NCI-H2081 (cell line): Measurements from ENCODE around the gene RPIA.
"Not testable (repeated sequence)": the region's sequence is repeated elsewhere in the genome, so short reads cannot be mapped to it uniquely, and the experiment has no call there.

Experiments
- DNase-seq, 2 experiments: peaks; one replicate each; lab custom pipeline; 2025; lab: John Stamatoyannopoulos, UW

The RPIA gene

DNA sequence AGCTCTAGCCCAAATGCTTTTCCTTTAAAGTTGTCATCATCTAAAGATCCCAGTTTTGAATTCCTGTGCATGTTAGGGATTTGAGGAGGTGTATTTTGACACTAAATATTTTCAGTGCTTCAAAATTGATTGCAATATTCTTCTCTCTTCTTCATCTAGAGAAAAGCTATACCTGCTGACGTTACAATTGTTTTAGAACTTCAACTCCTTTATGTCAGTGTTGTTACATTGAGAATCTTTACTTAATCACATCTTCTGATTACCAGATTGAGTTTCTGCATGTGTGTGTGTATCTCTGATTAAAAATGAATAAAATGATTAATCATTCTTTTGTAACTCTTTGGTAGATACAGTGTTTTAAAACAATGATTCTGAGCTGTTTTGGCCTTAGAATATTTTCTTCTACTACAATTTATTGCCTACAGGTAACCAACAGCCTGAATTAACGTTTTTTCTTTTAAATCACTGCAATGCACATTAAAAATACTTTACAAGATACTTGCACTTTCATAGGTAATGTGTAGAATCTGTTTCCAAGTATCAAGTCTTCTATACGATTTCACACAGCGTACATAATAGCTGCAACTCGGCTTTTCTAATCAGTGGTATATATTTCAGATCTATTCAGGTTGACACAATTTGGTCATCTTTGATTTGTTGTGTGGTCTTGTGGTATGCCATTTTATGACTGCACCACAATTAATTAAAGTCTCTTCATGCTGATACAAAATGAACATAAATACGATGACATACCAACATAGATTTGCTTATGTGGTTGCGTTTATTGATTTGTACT lies 82.0 kb downstream of the RPIA start:
- not testable (repeated sequence) for DNase-seq

DNA sequence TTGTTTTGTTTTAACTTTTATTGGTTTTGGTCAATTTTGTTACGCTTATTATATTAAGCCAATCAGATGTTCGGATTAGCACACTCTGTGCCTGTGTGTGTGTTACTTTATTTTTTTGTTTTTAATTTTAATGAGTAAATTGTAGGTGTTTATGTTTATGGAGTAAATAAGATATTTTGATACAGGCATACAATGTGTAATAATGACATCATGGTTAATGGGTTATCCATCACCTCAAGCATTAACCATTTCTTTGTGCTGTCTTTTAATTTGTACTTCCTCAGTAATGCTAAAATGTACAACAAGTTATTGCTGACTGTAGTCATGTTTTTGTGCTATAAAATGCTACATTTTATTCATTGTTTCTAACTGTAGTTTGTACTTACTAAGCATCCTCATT lies 97.7 kb downstream of the RPIA start:
- DNase-seq, result not testable (repeated sequence)

DNA sequence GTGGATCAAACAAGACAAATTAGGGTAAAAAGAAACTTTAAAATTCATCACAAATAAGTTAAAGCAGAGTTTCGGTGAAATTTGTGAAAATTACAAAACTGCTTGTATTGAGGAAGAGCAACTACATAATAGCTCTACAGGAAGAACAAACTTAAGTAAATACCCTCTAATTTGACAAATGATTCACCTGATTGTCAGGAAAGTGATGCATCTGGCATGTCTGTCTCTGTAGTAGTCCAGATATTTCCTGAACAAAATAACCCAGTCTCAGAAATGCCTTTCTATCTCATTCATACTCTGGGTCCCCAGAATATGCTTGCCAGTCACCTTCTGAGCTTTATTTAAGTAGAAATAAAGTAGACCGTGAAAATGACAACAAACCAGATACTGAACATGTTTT lies 104.5 kb downstream of the RPIA start:
- not testable (repeated sequence) for DNase-seq

DNA sequence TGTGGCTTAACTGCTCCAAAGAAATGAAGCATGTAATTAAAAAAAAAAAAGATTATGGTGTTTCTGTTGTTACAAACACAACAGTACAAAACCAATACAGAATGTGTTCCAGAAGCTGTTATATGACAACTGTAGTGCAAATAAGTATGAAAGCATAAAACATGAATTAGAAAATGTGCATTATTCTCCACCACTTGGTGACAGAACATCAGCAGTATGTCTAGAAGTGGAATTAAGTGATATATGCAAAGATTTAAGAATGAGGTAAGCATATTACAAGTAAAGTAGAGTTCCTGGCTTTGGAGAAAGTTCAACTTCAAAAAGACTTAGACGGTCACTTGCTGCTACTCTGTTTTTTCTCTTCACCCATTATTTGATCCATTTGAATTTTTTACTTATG lies 105.0 kb downstream of the RPIA start:
- not testable (repeated sequence) for DNase-seq

- DNase-seq, result not testable (repeated sequence)
These were observed 105.7 kb downstream of the RPIA start for GRCh38 chr2:88797164-88797563.
